ENCODE measurements around the gene NAT16.
"Not testable (repeated sequence)": the region's sequence is repeated elsewhere in the genome, so short reads cannot be mapped to it uniquely, and the experiment has no call there.

NAT16 gene

DNA sequence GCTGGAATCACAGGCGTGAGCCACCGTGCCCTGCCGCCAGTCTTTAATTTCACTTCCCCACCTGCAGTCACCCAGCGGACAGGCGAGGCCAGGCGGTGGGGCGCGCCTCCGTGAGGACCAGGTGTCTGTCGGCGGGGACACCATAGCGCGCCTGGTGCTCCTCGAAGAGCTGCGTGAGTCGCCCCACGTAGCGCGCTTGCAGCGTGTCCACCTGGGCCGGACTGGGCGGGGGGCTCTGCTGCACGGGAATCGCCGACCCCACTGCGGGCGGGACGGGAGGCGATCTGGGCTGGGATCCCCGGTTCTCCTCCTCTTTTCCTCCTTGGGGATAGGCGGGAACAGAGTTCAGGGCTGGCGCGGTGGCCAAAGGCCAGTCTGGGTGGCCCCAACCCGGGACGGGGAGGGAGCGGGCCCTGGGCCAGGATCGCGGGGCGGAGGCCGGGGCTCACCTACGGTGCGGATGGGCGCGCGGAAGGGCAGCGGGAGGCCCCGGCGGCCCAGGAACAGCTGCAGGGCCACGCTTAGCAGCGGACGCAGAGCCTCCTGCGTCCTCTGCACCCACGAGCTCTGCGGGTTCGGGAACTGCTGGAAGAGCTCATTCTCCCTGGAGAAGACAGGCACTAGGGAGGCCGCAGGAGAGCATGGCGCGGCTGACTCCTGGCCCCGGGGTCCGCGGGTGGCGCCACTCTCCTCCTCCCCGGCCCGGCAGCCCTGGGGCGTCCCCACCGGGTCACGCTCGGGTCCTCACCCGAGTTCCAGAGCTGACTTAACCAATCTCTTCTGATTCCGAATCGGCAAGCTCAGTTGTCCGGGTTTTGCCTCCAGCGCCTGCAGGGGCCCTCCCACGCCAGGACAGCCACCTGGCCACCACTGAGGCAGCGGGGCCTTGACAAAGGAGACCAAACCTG is 21.9 kb upstream of the NAT16 start:
- no peak for DNase-seq

DNA sequence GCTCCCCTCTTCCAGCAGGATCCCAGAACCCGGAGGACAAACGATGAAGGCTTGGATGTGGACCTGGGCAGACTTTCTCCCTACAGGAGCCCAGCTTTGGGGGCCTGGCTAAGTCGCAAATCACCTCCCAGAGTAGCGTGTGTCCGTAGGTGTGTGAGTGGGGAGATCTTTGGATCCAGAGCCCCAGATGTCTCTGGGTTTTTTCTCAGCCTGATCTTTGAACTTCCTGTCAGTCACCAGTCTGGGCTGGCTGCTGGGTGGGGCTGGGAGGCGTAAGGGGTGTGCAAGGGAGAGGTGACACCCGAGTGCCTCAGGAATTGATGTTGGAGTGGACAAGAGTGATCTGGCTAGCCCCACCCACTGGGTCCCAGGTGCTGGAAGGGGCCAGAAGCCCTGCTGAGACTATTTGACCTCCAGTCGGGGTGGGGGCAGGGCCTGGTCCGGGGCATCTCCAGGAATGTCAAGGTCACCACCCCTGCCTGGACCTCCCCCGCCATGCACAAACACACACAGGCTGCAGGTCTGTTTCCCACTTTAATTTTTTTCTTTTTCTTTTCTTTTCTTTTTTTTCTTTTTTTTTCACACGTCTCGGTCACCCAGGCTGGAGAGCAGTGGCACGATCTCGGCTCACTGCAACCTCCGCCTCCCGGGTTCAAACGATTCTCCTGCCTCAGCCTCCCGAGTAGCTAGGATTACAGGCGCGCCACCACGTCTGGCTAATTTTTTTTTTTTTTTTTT is 20.9 kb upstream of the NAT16 start, which contains the start of gene MOGAT3:
Gene MOGAT3 (minus strand): TSS at position 175 of the 738 bp plus-strand sequence. CDS start 182 bp downstream, outside the sequence.
- no peak for DNase-seq

DNA sequence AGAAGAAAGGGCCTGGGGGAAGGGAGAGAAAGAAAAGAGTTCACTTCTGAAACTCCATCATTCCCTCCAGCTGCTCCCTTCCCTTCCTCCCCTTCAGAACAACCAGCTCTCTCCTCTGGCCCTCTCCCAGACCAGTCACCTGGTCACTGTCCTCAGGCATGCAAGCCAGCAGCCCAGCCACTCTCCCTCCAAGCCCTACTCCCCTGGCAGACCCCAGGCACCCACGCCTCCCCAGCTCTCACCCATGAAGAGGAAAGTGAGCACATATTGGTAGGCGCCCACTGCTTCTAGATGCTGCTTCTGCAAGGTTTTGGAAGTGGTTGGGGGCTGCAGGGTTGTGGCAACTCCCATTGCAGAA is 20.4 kb upstream of the NAT16 start:
- DNase-seq: no peak

DNA sequence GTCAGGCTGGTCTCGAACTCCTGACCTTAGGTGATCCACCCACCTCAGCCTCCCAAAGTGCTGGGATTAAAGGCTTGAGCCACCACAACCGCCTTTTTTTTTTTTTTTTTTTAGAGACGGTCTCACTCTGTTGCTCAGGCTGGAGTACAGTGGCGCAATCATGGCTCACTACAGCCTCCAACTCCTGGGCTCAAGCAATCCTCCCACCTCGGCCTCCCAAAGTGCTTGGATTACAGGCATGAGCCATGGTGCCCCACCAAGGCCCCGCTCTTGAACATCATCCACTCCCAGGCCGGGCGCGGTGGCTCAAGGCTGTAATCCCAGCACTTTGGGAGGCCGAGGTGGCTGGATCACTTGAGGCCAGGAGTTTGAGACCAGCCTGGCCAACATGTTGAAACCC is 19.4 kb upstream of the NAT16 start:
- not testable (repeated sequence) for DNase-seq

DNA sequence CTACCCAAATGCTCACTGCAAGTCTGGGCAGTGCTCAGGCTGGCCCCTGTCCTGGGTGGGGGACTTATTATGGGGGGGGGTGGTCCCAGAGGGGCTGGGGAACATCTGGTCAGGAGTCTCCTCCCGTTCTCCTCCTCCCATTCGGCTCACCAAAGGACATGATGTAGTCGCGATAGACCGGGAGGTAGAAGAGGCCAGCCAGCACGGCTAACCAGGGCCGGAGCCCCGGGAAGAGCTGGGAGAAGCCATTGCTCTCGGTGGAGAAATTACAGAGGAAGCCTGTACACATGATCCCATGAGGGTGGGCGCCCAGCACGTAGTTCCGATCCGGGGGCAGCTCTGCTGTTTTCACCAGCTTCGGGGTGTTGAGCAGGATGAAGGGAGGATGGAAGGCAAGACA is 18.4 kb upstream of the NAT16 start:
- DNase-seq: no peak

DNA sequence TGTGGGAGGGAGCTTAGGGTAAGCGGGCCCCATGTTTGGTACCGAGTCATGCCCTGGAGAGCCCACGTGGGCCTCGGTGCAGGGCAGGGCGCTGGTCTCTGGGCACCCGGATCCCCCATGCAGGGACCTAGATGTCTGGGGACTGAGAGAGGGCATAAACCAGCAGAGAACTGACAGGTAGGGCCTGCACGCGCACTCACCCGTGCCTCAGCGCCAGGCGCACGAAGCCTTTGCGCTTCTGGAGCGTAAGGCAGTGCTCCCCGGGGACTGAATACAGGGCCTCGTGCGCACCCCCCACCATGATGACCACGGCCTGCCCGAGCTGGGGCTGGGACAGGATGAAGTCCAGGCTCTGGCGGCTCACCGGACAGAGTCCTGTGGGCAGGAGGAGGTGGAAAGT is 17.9 kb upstream of the NAT16 start:
- no peak for DNase-seq

DNA sequence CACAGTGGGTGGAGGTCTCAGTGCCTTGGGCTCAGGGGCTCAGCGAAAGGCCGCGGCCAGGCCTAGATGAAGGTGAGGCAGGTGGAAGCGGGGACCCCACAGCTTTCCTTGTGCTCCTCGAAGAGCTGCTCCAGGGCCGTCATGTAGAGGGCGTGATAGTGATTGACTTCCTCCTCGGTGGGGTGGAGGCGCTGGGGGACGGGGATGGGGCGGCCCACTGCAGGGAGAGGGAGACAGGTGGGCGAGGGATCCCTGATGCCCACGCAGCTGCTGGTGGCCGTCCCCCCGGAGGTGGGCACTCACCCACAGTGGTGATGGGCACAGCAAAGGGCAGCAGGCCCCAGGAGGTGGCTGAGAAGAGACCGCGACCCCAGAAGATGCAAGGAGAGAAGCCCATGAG is 15.8 kb upstream of the NAT16 start:
- DNase-seq: no peak

DNA sequence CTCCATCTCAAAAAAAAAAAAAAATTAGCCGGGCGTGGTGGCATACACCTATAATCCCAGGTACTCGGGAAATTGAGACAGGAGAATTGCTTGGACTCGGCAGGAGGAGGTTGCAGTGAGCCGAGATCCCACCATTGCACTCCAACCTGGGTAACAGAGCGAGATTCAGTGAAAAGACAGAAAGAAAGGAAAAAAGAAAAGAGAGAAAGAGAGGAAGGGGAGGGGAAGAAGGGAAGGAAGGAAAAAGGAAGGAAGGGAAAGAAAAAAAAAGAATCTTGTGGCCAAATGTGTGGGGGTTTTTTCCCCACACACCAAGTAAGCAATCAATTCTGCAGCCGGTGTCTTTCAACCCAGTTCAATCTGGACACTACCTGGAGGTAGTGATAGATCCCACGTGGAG is 9.0 kb upstream of the NAT16 start:
- DNase-seq: no peak

DNA sequence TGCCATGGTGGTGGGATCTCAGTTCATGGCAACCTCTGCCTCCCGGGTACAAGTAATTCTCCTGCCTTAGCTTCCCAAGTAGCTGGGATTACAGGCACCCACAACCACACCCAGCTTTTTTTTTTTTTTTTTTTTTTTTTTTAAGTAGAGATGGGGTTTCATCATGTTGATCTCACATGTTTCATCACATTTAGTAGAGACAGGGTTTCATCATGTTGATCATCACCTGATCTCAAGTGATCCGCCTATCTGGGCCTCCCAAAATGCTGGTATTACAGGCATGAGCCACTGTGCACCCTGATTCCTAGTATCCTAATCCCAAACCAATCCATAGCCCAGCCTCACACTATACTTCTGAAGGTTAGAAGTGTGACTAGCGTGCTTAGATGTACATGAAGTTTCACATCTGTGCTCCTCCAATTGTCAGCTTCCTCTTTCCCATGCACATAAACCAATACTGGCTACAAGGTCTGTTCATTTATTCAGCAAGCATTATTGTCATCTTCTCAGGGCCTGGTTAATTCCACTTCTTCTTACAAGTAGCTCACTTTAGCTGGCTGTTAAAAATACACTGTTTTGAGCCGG is 6.8 kb upstream of the NAT16 start:
- peak; percentile 61 for DNase-seq

DNA sequence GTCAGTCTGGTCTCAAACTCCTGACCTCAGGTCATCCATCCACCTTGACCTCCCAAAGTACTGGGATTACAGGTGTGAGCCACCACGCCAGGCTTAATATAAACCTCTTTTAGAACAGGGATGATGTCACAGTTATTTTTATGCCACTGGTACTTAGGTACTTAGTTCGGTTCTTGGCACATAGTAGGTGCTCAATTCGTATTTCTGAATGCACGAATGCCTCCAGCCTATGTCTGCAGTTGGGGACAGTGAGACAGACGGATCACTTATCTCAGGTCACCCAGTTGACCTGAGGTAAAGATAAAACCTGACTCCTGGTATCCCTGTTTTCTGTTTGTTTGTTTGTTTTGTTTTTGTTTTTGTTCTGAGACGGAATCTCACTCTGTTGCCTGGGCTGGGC is 6.1 kb upstream of the NAT16 start:
- no peak for DNase-seq

DNA sequence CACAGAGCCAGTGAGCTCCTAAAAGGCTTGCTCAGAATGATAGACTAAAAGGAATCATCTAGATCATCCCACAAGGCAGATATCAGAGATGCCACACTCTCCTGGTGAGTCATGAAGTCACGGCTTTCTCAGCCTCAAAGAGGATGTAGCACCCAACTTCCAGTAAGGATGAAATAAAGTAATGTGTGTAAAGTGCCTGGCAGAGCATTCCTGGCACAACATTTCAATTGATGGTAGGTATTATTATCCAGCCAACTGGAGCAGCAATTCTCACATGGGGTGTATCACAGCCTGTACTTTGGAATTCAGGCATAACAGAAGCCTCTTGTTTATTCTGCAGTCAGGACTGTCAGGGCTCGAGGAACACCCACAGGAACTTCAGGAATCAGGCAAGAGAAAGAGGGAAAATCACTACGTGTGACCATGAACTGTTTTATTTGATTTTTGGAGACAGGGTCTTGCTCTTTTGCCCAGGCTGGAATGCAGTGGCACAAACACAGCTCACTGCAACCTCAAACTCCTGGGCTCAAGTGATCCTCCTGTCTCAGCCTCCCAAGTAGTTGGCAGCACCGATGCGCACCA is 5.3 kb upstream of the NAT16 start:
- peak; percentile 70 for DNase-seq

DNA sequence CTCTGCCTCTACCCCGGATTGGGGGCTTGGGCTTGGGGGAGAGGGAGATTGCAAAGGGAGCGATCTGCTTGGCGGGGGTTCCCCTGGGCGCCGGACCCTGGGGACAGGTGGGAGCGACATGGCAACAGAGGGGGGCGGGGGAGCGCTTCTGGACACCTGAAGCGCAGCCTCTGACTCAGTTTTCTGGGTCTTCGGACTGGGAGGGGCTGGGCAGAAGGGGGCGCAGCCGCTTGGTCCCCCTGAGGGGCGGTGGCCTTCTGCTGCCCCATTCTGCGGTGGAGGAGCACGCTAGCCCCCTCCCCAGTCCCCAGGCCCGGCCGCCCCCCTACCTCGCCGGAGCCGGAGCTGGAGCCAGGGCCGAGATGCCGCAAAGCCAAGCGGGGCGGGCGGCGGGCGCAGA is 380 bp downstream of the NAT16 start:
- no peak for DNase-seq

DNA sequence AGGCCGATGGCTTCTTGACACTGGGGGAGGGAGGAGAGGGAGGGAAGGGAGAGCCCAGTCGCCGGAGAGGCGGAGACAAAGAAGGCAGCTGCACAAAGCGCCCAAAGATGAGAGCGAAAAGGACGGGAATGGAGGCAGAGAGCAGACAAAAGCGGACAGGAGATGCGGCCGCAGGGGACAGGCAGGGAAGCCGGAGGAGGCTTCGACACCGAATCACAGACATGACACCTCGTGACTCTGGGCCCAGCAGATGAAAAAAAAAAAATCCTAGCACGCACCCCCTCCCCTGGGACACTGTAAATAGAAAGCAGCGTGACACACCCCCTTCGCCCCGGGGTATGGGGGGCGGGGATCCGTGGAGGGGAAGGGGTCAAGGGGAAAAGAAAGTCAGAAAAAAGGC is 976 bp downstream of the NAT16 start:
- DNase-seq: no peak

DNA sequence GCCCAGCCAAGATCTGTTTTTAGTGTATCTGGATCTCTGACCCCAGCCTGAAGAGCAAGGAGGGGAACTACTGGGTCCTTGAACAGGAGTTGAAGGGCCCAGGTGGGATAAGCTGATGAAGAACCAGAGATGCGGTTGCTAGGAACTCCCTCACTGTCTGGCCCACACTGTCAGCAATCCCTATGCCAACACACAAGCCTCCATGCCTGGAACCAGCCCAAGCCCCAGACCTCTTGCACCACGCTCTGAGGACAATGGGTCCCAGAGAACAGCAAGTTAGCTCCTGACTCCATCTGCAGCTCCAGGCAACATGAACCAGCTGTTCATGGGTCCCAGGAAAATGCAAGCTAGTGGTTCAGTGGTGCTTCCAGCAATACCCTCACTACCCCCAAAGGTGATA is 2.4 kb downstream of the NAT16 start:
- DNase-seq: no peak

DNA sequence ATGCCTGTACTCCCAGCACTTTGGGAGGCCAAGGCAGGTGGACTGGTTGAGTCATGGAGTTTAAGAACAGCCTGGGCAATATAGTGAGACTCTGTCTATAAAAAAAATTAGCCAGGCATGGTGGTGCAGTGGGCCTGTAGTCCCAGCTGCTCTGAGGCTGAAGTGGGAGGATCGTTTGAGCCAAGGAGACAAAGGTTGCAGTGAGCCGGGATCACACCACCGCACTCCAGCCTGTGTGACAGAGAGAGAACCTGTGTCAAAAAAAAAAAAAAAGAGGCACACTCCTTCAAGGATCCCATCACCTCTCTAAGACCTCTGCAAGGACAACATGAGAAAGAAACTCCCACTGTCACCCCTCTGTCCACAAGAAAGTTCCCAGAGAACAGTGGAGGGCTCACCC is 4.4 kb downstream of the NAT16 start:
- DNase-seq: no peak

DNA sequence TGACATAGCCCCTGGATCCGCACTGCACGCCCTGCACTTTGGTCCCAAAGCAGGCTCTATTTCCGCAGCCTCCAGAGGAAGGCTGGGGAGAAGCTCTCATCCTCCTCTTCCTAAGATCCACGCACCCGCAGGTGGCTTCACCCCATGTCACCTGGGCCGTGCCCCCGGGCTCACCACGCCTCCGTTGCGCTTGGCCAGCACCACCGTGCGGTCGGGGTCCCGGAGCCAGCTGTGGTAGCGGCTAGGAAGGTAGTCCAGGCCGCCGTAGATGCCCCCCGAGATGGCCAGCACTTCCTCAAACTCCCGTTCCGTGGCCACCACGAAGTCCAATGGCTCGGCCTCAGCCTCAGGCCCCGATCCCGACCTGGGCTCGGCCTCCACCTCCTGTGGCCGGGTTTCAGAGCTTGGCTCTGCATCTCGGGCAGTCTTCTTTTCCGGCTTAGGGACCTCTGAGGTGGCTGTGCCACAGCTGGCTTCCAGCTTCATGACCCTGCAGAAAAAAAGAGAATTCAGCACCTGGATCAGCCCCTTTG is 5.7 kb downstream of the NAT16 start:
- DNase-seq: no peak

DNA sequence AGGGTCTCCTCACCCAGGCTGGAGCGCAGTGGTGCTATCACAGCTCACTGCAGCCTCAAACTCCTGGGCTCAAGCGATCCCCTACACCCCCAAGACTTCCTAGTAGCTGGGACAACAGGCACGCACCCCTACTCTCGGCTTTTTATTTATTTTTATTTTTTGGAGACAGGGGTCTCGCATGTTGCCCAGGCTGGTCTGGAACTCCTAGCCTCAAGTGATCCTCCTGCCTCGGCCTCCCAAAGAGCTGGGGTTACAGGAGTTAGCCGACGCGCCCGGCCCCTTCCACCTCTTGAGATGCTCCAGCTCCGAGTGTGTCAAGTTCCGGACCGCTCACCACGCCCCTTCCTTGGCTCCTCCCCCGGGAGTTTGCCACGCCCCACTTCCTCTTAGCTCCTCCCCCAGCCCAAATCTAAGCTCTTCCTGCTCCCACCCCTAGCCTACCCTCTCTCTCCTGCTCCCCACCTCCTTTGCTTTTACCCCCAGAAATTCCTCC is 6.3 kb downstream of the NAT16 start:
- peak; percentile 60 for DNase-seq

DNA sequence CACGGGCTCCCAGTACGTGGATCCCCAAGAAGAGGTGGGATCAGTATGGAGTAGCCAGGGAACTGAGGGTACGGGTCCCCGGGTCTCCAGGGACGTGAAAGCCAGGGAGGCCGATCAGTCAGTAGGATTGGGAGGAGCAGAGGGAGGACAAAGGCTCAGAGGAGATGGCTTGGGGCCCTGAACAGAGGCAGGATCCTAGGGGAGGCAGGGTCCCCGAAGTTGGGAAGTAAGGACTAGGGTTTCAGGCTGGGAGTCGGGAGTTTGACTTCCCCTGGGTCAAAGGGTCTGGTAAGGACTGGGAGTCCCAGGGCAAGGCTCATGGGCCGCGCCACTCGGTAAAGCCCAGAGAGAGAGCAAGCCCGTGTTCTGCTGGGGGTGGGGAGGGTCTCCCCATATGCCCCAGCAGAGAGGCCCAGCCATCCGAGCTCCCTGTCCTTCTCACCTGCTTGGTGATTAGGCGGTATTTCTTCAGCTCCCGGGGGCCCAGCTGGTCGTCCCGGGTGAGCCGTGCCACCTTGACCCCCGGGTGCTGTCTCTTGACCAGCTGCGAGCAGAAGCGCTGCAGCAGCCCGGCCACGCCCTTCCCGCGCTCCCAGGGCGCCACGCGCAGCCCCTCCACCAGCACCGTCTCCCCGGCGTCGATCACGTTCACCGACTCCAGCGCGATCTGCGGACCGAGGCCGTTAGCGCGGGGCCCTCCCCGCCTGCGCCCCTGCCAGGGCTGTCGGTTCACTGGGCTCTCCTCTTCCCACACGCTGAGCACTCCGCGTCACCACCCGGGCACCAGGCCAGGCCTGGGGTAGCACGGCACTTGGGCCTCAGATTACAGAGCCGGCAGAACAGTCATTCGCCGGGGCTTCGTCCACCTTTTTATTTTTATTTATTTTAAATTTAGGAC is 7.0 kb downstream of the NAT16 start:
- DNase-seq: peak; percentile 76

DNA sequence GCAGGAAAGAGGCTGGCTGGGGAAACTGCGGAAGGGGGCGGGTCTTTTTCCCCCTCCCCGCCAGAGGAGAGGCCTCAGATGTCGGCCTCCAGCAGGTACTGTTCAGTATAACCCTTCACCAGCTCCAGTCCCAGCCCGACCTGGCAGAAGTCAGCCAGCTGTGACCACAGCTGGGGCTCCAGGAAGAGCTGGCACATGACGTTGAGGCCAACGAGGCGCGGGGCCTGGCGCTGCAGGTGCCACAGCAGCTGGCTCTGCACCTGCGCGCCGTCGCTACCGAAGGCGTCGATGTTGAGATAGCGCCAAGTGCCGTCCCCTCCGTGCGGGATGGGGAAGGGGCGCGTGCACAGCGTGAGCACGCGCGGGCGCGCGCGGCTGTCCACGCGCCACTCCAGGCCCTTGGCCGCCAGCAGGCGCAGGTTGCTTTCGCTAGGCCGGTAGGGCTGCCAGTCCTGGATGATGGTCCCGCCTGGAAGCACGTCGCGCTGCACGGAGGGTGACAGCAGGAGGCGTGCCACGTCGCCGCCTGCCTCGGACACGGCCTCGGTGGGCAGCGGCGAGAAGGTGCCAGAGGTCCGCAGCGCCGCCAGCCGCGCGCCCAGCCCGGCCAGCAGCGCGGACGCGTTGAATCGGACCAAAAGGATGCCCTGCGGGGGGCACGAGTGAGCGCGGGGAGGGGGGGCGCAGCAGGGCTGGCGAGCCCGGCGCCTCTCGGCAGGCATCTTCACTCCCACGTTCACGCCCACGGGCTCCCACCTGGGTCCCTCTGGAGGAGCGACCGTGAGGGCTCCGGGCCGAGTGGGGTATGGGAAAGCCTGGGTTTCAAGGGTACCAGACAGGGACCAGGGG is 7.9 kb downstream of the NAT16 start:
- DNase-seq: no peak

DNA sequence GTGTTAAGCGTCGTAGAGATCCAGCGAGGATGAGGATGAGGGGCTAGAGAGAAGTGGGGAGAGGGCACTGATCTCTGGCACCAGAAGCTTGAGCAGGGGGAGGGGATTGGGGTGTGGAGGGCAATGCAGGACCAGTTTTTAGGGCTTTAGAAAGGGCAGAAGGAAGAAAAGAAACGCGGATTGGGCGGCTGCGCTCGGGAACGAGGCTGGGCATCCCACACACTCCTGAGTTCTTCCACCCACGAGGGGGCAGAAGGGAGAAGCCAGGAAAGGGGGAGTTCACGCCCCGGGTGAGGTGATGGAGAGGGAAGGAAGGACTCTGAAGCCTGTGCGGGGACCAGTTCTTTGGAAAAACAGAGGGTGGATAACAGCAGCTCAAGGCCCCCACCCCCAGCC is 8.7 kb downstream of the NAT16 start:
- DNase-seq: no peak
